NCI-H345 (cell line): Measurements from ENCODE around the gene DIRAS1.
"Not testable (repeated sequence)": the region's sequence is repeated elsewhere in the genome, so short reads cannot be mapped to it uniquely, and the experiment has no call there.

Source experiments
- DNase-seq: peaks from one replicate; lab custom pipeline; 2025; lab: John Stamatoyannopoulos, UW

The DIRAS1 gene

DNA sequence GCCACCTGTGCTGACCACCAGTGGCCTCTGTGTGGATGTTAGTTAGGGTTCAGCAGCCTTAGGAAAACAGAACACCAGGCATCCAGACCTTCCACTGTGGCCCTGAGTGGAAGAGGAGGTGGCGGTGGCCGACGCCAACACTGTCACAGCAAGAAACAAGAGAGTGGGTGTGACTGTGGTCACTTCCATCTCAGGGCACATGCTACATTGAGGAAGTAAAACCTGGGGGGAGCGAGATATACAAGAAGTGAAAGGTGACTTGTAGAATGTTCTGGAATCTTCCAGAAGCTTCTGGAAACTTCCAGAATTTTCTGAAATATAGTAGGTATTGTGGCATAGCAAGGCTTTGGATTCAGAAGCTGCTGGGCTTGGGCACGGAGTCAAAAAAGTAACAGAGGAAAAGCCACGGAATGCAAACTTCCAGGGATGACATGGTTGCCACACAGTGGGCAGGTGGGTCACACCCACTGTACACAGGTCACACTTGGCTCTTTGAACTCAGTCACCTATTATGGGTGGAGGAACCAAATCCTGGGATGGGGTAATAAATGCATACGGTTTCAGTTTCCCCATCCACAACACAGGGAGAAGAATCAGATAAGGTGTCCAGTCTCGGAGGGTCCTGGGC, 43.0 kb downstream of the DIRAS1 start:
- DNase-seq: no peak

DNA sequence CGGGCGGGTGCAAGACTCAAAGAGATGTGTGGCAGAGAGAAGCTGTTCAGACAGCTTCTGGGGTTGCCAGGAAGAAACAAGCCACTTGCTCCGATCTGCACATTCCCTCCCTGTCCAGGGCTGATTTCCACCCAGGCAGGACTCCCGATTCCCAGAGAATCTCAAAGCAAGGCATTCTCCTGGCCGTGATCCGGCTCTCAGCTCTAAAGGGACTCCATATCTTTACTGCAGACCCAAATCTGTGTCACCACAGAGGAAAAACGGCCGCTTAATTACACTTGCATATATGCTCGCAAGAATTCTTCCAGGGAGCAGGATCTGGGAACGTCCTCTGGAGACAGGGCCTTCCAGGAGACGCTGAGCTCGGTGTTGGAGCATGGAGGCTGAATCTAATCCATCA, 44.3 kb downstream of the DIRAS1 start:
- DNase-seq: no peak

DNA sequence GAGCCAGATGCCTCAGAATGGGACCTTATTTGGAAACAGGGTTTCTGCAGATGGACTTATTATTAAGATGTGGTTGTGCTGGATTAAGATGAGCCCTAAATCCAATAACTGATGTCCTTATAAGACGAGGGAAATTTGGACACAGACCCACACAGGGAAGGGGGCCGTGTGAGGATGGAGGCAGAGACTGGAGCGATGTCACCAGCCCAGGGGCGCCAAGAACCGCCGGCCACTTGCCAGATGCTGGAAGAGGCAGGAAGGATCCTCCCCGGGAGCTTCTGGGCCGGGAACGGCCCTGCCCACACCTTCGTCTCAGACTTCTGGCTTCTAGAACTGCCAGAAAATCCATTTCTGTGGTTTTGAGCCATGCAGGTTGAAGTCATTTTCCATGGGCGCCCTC, 45.3 kb downstream of the DIRAS1 start:
- no peak for DNase-seq

DNA sequence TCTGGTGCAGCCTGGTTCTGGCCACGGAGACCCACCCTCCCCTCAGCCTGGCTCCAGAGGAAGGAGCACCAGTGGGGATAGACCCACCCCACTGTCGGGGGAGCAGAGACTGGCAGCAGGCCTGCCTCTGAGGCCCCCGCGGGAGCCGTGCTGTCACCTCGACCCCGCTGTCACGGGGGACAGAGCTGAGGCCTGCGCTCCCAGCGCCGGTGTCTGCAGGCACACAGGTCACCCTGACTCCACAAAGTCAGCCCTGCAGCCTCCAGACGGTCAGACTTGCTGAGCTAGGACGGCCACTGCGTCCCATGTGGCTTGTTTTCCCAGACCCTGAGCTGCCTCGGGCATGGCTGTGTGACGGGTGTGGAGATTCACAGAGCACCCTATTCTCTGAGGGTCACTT, 51.0 kb downstream of the DIRAS1 start:
- DNase-seq: no peak

DNA sequence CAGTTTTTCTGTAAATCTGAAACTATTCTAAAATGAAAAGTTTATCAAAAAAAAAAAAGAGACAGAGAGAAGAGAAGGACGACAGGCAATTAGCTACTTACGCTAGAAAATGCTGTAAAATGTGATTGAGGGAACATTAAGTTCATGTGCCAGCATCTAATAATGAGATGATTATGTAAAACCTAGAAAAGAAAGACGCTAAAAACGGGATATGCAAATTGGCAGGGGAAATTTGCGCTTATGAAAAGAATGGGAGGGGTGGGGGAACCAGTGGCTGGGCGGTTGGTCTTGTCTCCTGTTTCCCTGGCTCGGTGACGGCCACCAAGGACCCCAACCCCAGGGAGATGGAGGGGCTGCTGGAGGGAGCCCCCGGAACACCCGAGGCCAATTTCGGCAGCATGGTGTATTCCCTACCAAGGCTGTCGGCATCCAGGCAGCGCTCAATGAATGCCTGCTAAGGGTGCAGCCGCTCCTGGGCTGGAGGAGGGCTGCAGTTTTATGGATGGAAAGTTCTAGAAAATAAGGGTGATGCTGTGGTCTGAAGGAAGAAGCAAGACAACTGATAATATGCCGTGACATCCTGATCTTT, 52.9 kb downstream of the DIRAS1 start:
- DNase-seq: no peak

DNA sequence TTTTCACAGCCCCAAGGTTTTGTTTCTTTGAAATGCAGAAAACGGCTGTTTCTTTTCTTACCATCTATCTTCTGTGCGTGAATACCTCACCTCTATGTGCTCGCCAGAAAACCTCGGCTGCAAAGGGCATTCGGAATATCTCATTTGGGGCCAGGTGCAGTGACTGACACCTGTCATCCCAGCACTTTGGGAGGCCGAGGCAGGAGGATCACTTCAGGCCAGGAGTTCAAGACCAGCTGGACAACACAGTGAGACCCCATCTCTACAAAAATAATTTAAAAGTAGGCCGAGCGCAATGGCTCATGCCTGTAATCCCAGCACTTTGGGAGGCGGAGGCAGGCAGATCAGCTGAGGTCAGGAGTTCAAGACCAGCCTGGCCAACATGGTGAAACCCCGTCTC, 53.8 kb downstream of the DIRAS1 start:
- not testable (repeated sequence) for DNase-seq

DNA sequence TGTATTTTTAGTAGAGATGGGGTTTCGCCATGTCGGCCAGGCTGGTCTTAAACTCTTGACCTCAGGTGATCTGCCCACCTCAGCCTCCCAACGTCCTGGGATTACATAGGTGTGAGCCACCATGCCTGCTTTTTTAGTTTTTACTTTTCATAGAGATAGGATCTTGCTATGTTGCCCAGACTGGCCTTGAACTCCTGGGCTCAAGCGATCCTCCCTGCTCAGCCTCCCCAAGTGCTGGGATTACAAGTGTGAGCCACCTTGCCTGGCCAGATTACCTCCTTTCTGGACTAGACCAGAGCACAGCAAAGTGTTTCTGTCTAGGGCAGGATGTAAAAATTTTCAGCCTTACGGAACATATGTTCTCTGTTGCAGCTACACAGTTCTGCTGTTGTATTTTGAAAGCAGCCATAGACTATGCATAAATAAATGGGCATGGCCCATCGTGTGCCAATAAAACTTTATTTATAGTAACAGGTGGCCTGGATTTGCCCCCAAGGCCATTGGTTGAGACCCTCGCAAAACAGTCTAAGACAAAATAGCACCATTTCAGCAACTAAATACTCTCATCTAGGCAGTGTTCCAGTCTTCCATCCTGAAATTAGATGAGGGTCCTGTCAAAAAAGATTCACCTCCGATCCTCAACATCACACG, 54.7 kb downstream of the DIRAS1 start:
- DNase-seq: no peak

DNA sequence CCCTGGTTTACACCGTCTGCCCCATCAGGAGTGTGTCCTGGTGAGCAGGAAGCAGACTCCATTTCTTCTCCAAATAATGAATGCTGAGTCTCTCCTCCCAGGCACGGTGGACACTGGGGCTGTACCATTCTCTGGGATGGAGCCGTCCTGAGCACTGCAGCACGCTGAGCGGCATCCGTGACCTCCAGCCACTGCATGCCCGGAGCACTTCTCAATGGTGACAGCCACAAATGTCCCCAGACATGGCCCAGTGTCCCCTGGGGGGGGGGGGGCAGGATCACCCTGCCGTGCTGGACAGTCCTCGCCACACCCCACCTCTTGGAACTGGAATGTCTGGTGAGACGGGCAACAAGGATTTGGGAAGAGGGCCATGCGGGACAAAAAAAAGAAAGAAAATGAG, 56.1 kb downstream of the DIRAS1 start:
- DNase-seq: no peak
